Measurements from ENCODE around the gene EGLN3.

The EGLN3 gene

GRCh38 chr14:33910435-33910834 lies 40.4 kb downstream of the EGLN3 start:
- DNase-seq, result no peak

GRCh38 chr14:33909380-33910084 lies 41.3 kb downstream of the EGLN3 start:
- DNase-seq, result no peak

- DNase-seq, result no peak
These were observed 42.2 kb downstream of the EGLN3 start for GRCh38 chr14:33908540-33909223.

- DNase-seq, result no peak
These were observed 43.9 kb downstream of the EGLN3 start for GRCh38 chr14:33906968-33907367.

- no peak for DNase-seq
These were observed 46.3 kb downstream of the EGLN3 start for GRCh38 chr14:33904609-33905008.

- DNase-seq, result no peak
These were observed 47.5 kb downstream of the EGLN3 start for GRCh38 chr14:33903369-33903768.

GRCh38 chr14:33902363-33902762 lies 48.5 kb downstream of the EGLN3 start:
- no peak for DNase-seq

GRCh38 chr14:33901426-33902155 lies 49.3 kb downstream of the EGLN3 start:
- DNase-seq, result no peak

GRCh38 chr14:33900706-33901105 lies 50.2 kb downstream of the EGLN3 start:
- DNase-seq, result no peak

GRCh38 chr14:33899723-33900341 lies 51.0 kb downstream of the EGLN3 start:
- no peak for DNase-seq

GRCh38 chr14:33897878-33898535 lies 52.9 kb downstream of the EGLN3 start:
- no peak for DNase-seq

GRCh38 chr14:33897382-33897781 lies 53.5 kb downstream of the EGLN3 start:
- no peak for DNase-seq

- no peak for DNase-seq
These were observed 56.5 kb downstream of the EGLN3 start for GRCh38 chr14:33894339-33894738.

- no peak for DNase-seq
These were observed 59.2 kb downstream of the EGLN3 start for GRCh38 chr14:33891700-33892099.

GRCh38 chr14:33884916-33885315 lies 66.0 kb downstream of the EGLN3 start:
- no peak for DNase-seq

GRCh38 chr14:33880330-33880729 lies 70.5 kb downstream of the EGLN3 start:
- DNase-seq, result no peak

- DNase-seq, result no peak
These were observed 71.1 kb downstream of the EGLN3 start for GRCh38 chr14:33879684-33880286.

GRCh38 chr14:33876274-33876673 lies 74.6 kb downstream of the EGLN3 start:
- no peak for DNase-seq
